NCI-H1417 (cell line): Measurements from ENCODE around the gene DCST2.
"Not testable (repeated sequence)": the region's sequence is repeated elsewhere in the genome, so short reads cannot be mapped to it uniquely, and the experiment has no call there.

Experiments used
- DNase-seq, 3 experiments: peaks; one replicate each; lab custom pipeline; 2025; lab: John Stamatoyannopoulos, UW

Gene DCST2

GRCh38 chr1:154998818-154999570 is 34.6 kb downstream of the DCST2 start:
- DNase-seq = peak; percentile 63 to 82 (median 74)

- no peak for DNase-seq
These were observed 35.3 kb downstream of the DCST2 start for GRCh38 chr1:154998201-154998780.

GRCh38 chr1:154996966-154997701 is 36.4 kb downstream of the DCST2 start:
- DNase-seq = no peak

GRCh38 chr1:154995301-154995983 is 38.1 kb downstream of the DCST2 start:
- peak in 1 of 3 experiments; percentile 9 for DNase-seq

GRCh38 chr1:154994591-154994990 is 39.0 kb downstream of the DCST2 start:
- no peak for DNase-seq

GRCh38 chr1:154994269-154994587 is 39.4 kb downstream of the DCST2 start:
- no peak for DNase-seq

GRCh38 chr1:154993572-154994268 is 39.9 kb downstream of the DCST2 start, which contains the start of gene LENEP:
Gene LENEP (plus strand): TSS chr1:154993586. CDS start chr1:154993608, 22 bp downstream.
- peak in 1 of 3 experiments; percentile 34 for DNase-seq

GRCh38 chr1:154992721-154993571 is 40.6 kb downstream of the DCST2 start:
- DNase-seq = peak in 1 of 3 experiments; percentile 35

GRCh38 chr1:154990276-154990675 is 43.3 kb downstream of the DCST2 start:
- no peak for DNase-seq

GRCh38 chr1:154989195-154989860 is 44.3 kb downstream of the DCST2 start:
- no peak for DNase-seq

- DNase-seq = no peak
These were observed 45.3 kb downstream of the DCST2 start for GRCh38 chr1:154988058-154988954.

GRCh38 chr1:154987326-154987725 is 46.3 kb downstream of the DCST2 start:
- DNase-seq = no peak

GRCh38 chr1:154986736-154987135 is 46.8 kb downstream of the DCST2 start:
- DNase-seq = not testable (repeated sequence)

- peak in 2 of 3 experiments; percentile 25 to 39 for DNase-seq
These were observed 49.7 kb downstream of the DCST2 start for GRCh38 chr1:154983776-154984466.

- DNase-seq = peak; percentile 99 to 100 (median 100)
These were observed 50.5 kb downstream of the DCST2 start, which contains the start of gene FLAD1 for GRCh38 chr1:154982897-154983648. Gene FLAD1 (plus strand): TSS chr1:154983344. CDS start chr1:154983695, 351 bp downstream.

- peak in 1 of 3 experiments; percentile 47 for DNase-seq
These were observed 51.2 kb downstream of the DCST2 start for GRCh38 chr1:154982341-154982740.

GRCh38 chr1:154978360-154978759 is 55.2 kb downstream of the DCST2 start:
- DNase-seq = no peak

GRCh38 chr1:154977762-154978161 is 55.8 kb downstream of the DCST2 start:
- DNase-seq = not testable (repeated sequence)
